Effector memory CD8-positive, alpha-beta T cell (primary cell): ENCODE results near the gene ZNF444.

Experiments
- ATAC-seq: fragments of 150-1000 bp; cut with Tn5 transposase; replicated peaks from 2 replicates; pipeline ENCODE4 v1.10.0; 2021; ENCODE audit warnings: mild to moderate bottlenecking, moderate library complexity
- DNase-seq, 3 experiments: peaks; one replicate each; pipeline ENCODE4 v3.0.0; 2021
- H3K27ac Mint-ChIP-seq, 2 donors: one replicate each; pipeline ENCODE4 v1.8.0; 2022; ENCODE audit warnings: mild to moderate bottlenecking in 2 of 2, mixed read lengths in 2 of 2, moderate library complexity in 2 of 2
- H3K27me3 Mint-ChIP-seq, 2 donors: one replicate each; pipeline ENCODE4 v1.8.0; 2022; ENCODE audit warnings: mixed read lengths in 2 of 2
- H3K36me3 Mint-ChIP-seq: one replicate; pipeline ENCODE4 v1.8.0; 2022; ENCODE audit warnings: mild to moderate bottlenecking, moderate library complexity, mixed read lengths; ENCODE audit not compliant: insufficient read depth
- H3K4me1 Mint-ChIP-seq, 2 donors: one replicate each; pipeline ENCODE4 v1.8.0; 2022; ENCODE audit warnings: low read depth in 2 of 2, mixed read lengths in 2 of 2
- H3K4me3 Mint-ChIP-seq, 2 donors: one replicate each; pipeline ENCODE4 v1.8.0; 2022; ENCODE audit warnings: mild to moderate bottlenecking in 2 of 2, mixed read lengths in 2 of 2, moderate library complexity in 2 of 2
- H3K9me3 Mint-ChIP-seq, 2 donors: one replicate each; pipeline ENCODE4 v1.8.0; 2022; ENCODE audit warnings: mixed read lengths in 2 of 2

Gene ZNF444

DNA sequence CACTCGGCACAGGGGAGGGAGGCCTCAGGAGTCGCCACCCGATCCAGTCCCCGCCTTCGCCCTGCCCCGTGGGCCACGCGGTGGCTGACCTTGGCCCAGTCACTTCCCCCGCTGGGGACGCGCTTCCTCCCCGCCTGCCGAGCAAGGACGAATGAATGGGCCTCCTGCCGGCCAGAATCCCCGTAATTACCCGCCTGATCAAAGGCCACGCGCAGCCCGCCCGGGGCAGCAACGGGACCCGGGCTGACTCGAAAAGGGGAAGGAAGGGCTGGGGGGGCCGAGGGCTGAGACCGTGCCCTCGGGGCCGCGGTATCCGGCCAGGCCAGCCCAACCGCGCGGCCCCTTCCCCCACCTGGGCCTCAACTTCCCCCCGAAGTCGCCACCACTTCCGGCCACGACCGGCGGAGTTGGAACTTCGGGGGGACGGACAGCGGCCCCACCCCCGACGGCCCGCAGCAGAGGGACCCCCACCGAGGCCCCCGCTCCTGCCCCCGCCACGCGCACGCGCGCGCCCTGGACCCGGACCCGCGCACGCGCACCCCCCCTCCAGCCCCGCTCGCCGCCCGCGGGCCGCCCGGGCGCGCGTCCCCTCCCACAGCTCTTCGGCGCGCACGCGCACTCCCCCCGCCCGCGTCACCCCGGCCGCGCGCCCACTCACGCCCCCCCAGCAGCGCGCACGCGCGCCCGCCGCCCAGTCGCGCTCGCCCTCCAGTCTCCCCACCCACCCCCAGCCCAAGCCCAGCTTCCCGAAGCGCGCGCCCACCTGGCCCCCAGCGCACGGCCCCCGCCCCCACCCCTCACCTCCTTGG lies 20.5 kb upstream of the ZNF444 start:
- Mint-ChIP-seq H3K36me3 (peaks cover 26% of the 10 kb centered on the region), H3K27ac (peak overlapping the region; percentile 94 to 98), H3K27me3 (no peaks in the 10 kb centered on the region), H3K4me1 (peaks cover 33 to 35% of the 10 kb centered on the region in 2 donors), H3K4me3 (peak overlapping the region; percentile 95), H3K9me3 (no peaks in the 10 kb centered on the region)
- peak; percentile 73 to 81 (median 76) for DNase-seq
- ATAC-seq, result peak; percentile 33

DNA sequence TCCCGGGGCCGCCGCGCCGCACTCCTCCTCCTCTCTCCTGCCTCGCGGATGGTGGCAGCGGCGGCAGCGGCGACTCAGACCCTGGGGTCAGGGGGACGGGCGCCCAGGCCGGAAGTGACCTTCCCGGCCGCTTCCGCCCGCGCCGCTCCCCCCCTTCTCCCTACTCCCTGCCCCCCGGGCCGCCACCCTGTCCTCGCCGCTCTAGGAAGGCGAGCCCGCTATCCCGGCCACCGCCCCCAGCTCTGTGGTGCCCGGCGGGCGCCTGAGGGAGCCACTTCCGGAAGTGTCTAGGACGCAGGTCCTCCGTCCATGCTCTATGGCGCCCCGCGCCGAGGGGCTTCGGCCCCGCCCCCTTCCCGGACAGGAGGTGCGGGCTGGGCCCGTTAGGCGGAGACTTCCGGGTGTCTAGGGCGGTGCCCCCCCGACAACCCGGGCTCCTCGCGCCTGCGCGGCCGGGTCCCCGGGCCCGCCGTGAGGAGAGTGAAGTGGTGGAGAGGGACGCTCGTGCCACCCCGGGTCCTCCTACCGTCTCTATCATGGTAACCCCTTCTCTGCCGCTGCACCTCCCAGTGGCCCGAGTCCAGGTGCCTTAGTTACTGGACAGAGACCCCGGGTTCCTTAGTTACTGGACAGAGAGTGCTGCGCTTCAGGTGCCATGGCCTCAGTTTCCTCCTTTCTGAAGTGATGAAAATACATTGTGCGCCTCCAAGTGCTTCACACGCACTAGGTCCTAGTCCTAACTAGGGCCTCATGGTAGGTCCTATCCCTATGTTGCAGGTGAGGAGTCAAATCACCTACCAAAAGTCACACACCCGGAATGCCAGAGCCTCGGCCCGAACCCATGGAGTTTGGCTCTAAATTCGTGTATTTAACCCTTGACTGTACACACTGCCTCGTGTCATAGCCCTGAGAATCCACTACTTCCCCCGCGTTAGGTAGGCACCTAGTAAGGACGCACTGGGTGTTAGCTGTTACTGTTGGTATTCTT lies 19.6 kb upstream of the ZNF444 start, which contains the start of gene ZNF787:
Gene ZNF787 (minus strand): TSS at position 116 of the 988 bp plus-strand sequence. CDS start 18,078 bp downstream, outside the sequence.
- peak; percentile 97 to 98 (median 98) for DNase-seq
- Mint-ChIP-seq H3K27me3 (no peaks in the 10 kb centered on the region), H3K36me3 (peaks cover 26% of the 10 kb centered on the region)

DNA sequence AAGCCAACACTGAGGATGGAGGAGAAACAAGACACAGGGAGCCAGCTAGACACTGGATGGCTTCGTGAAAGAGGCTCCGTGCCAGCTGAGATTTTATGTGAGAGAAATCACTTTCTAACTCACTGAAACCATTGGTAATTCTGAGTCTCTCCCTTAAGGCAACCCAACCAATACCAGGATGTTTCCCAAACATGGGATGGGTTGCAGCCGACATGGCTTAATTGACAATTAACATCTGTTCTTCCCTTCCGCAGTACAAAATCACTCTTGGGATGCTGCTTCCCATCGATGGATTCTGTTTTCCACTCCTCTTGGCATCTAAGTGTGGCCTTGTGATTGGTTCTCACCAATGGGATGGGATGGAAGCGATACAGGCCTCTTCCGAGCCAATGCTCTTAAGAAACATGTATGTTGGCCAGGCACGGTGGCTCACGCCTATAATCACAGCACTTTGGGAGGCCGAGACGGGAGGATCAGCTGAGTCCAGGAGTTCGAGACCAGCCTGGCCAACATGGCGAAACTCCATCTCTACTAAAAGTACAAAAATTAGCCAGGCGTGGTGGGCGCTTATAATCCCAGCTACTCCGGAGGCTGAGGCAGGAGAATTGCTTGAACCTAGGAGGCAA lies 17.7 kb upstream of the ZNF444 start:
- no peak overlapping the region for H3K4me3 Mint-ChIP-seq
- H3K9me3 Mint-ChIP-seq, result no peaks in the 10 kb centered on the region
- no peak for DNase-seq

More for the DNA sequence above, 19.6 kb upstream of the ZNF444 start, which contains the start of gene ZNF787:
- H3K9me3 Mint-ChIP-seq, result no peaks in the 10 kb centered on the region
- peak within 1 kb of the TSS; percentile 95 for H3K4me3 Mint-ChIP-seq
- peak; percentile 86 for ATAC-seq
- H3K27ac Mint-ChIP-seq, result peak within 1 kb of the TSS; percentile 94 to 98
- H3K4me1 Mint-ChIP-seq, result peaks cover 32 to 33% of the 10 kb centered on the region in 2 donors

DNA sequence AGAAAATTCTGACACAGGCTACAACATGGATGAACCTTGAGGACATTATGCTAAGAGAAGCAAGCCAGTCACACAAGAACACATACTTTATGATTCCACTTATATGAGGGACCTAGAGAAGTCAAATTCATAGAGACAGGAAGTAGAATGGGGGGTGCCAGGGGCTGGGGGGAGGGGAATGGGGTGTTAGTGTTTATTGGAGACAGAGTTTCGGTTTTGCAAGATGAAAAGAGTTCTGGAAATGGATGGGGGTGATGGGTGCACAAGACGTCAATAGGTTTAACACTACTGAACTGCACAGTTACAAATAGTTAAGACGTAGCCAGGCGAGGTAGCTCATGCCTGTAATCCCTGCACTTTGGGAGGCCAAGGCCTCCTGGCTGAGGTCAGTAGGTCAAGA lies 16.5 kb upstream of the ZNF444 start:
- H3K9me3 Mint-ChIP-seq, result no peaks in the 10 kb centered on the region
- no peak for DNase-seq
- ATAC-seq, result no peak
- peaks cover 13 to 15% of the 10 kb centered on the region in 2 donors for H3K4me1 Mint-ChIP-seq
- no peak overlapping the region for H3K4me3 Mint-ChIP-seq
- no peak overlapping the region for H3K27ac Mint-ChIP-seq
- no peaks in the 10 kb centered on the region for H3K27me3 Mint-ChIP-seq
- peaks cover 17% of the 10 kb centered on the region for H3K36me3 Mint-ChIP-seq

More for the DNA sequence above, 17.7 kb upstream of the ZNF444 start:
- H3K4me1 Mint-ChIP-seq, result peaks cover 22 to 25% of the 10 kb centered on the region in 2 donors
- no peak for ATAC-seq
- no peaks in the 10 kb centered on the region for H3K27me3 Mint-ChIP-seq
- no peak overlapping the region for H3K27ac Mint-ChIP-seq
- H3K36me3 Mint-ChIP-seq, result peaks cover 17% of the 10 kb centered on the region

DNA sequence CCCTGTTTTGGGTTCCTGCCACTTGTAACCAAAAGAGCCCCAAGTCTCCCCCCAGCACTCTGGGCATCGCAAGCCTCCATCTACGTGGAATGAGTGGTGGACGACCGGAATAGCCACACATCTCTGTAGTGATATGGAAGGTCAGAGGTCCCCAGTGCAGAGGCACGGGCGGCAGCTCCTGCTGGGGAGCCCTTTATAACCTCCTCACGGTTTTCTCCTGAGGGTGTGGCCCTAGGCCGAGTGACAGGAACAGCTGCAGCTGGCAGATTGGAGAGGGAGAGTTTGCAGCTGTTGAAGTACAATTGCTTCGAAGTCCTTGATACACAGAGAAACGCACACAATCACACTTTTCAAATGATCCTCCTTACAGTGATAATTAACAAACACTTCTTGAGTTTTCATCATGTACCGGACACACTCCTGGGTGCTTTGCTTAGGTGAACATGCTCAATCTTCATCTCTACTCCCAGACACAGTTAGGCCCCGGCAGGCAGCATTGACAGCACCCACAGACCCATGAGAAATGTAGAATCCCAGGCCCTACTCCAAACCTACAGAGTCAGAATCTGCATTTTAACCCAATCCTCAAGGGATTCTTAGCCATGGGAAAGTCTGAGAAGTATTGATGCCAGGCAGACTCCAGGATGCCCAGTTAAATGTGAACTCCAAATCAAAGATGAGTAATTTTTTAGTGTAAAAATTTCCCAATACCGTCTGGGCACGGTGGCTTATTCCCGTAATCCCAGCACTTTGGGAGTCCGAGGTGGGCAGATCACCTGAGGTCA lies 15.1 kb upstream of the ZNF444 start:
- Mint-ChIP-seq H3K36me3 (peaks cover 11% of the 10 kb centered on the region), H3K27me3 (no peaks in the 10 kb centered on the region), H3K4me1 (peaks cover 7 to 8% of the 10 kb centered on the region in 2 donors), H3K9me3 (no peaks in the 10 kb centered on the region), H3K4me3 (no peak overlapping the region), H3K27ac (peak overlapping the region in 1 of 2 donors; percentile 41)
- ATAC-seq (no peak), DNase-seq (no peak)

DNA sequence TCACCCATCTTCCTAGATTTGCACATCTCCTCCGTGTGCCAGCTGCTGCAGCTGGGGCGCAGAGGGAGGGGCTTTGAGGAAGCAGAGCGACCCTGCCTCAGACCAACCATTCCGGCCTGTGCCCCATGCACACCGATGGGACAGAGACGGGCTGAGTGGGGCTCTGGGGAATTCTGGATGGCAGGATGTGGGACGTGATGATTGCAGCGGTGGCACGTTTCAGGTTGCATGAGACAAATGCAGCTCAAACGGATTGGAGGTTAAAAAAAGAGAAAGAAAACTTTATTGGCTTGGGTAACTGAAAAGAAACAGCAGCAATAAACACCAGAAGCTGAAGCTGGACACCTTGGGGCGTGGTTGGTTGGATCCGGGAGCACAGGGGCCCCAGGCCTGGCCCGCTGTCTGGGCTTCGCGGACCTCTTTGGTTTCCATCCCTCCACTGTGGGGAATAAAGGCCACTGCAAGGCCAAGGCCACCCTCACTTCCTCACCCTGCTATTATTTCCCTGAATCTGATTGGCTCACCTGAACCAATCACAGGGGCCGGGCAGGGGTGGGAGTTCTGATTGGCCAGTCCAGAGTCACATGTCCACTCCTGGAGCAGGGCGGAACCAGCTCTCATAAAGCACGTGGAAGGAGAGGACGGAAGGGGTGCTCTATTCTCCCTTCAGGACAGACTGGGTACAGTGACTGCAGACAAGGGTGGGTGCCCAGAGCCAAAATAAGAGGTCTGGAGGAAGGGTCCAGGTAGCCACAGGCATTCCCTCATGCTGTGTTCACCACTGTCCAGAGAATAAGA lies 13.9 kb upstream of the ZNF444 start:
- Mint-ChIP-seq H3K27ac (no peak overlapping the region), H3K36me3 (no peaks in the 10 kb centered on the region), H3K9me3 (no peaks in the 10 kb centered on the region), H3K4me1 (peaks cover 0 to 2% of the 10 kb centered on the region in 2 donors), H3K27me3 (peaks cover 5 to 9% of the 10 kb centered on the region in 2 donors), H3K4me3 (no peak overlapping the region)
- DNase-seq, result no peak
- ATAC-seq, result no peak

DNA sequence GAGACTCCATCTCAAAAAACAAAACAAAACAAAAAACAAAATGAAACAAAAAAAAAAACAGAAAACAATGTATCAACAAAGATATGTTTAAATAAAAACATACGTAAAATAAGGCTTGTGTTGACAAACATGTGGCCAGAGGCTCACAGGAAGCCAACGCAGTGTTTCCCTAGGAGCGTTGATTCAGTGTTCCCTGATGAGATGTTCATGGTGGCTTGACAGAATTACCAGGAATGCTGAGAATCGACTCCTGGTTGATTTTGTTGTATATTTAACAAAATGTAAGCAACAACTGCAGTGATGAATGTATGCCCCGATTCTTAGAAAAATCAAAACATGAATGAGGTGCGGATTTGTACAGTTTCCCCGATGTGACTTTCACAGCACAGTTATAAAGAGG lies 11.1 kb upstream of the ZNF444 start:
- Mint-ChIP-seq H3K27me3 (peaks cover 5 to 9% of the 10 kb centered on the region in 2 donors), H3K36me3 (no peaks in the 10 kb centered on the region), H3K4me1 (no peaks in the 10 kb centered on the region), H3K27ac (no peak overlapping the region), H3K4me3 (no peak overlapping the region), H3K9me3 (no peaks in the 10 kb centered on the region)
- DNase-seq, result no peak
- no peak for ATAC-seq

DNA sequence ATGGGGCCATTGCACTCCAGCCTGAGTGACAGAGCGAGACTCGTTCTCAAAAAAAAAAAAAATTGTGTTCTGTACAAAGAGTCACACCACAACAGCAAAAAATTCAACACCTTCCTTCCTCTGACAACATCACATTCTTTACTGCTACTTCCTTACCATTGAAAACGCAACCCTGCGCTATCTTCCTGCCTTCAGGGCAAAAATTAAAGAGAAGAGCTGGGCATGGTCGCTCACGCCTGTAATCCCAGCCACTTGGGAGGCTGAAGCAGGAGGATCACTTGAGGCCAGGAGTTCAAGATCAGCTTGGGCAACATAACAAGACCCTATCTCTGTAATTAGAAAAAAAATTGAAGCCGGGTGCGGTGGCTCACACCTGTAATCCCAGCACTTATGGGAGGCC lies 9.4 kb upstream of the ZNF444 start:
- Mint-ChIP-seq H3K9me3 (no peaks in the 10 kb centered on the region), H3K27ac (no peak overlapping the region), H3K4me3 (no peak overlapping the region), H3K36me3 (no peaks in the 10 kb centered on the region), H3K4me1 (no peaks in the 10 kb centered on the region), H3K27me3 (peaks cover 5 to 9% of the 10 kb centered on the region in 2 donors)
- DNase-seq, result no peak
- ATAC-seq, result no peak

DNA sequence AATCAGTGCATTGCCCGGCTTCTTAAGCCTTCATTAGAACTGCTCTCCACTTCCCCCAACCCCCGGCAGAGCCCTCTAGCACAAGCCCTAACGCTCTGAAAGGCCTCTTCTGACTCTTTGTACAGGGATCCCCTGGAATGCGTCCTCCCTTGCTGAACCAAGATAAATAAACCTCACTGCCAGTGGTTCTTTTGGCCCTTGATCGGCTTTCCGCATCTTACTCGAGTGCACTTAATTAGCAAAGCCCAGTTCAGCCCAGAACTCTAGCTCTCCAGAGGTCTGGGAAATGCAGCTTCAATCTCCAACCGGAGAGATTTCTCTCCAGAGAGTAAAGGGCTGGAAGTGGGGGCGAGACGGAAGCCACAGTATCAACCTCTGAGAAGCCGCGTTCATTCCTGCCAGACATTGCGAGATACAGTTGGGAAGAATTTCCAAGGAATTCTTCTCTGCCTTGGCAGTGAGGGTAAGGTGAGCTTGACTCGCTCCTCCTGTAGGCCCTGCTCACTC lies 8.7 kb upstream of the ZNF444 start:
- Mint-ChIP-seq H3K9me3 (no peaks in the 10 kb centered on the region), H3K4me3 (no peak overlapping the region), H3K27ac (no peak overlapping the region), H3K36me3 (no peaks in the 10 kb centered on the region), H3K4me1 (no peaks in the 10 kb centered on the region), H3K27me3 (peaks cover 5 to 9% of the 10 kb centered on the region in 2 donors)
- DNase-seq (no peak), ATAC-seq (no peak)

DNA sequence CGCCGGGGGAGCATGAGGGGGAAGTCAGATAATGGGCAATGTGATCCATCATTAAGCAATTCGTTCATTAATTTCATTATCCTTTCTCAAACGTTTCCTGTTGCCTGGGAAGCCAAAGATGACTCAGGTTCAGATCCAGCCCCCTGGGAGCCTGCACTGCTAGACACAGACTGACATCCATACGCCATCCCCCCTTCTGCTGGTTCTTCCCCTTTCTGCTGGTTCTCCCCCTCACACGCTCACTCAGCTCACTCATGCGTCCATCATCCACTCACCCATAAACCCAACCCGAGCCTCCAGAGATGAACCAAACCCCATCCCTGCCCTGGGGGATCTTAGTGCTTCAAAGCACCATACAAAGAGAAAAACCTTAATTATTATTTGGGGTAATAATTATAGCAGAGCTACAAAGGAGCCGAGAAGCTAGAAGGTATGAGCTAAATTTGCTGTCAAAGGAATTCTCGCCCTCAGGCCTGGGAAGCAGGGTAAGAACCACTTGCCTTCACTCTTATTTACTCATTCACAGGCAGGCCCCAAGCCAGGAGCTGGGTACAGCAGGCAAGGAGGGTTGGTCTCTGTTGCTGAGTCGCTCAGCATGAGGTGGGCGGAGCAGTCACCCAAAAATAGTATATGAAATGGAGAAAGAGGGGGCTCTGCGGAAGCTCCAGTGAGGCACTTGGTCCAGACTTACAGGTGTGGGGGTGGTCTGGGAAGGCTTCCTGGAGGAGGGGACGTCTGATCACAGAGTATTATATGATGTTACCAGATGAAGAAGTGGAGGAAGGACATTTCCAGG lies 7.0 kb upstream of the ZNF444 start:
- ATAC-seq, result peak; percentile 49
- Mint-ChIP-seq H3K4me1 (no peaks in the 10 kb centered on the region), H3K9me3 (no peaks in the 10 kb centered on the region), H3K27me3 (peaks cover 5 to 9% of the 10 kb centered on the region in 2 donors), H3K4me3 (no peak overlapping the region), H3K36me3 (no peaks in the 10 kb centered on the region), H3K27ac (no peak overlapping the region)
- no peak for DNase-seq

DNA sequence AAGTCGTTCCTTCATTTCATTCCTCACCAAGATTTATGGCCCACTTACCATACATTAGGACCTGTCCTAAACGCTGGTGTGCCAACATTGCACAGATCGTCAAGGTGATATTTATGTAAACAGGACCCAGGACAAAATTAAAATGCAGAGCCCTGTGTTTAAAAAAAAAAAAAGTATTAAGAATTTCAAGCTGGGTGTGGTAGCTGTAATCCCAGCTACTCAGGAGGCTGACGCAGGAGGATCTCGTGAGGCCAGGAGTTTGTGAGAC lies 6.5 kb upstream of the ZNF444 start:
- peaks cover 5% of the 10 kb centered on the region for H3K36me3 Mint-ChIP-seq
- ATAC-seq, result no peak

More for the DNA sequence above, 6.5 kb upstream of the ZNF444 start:
- peaks cover 5 to 9% of the 10 kb centered on the region in 2 donors for H3K27me3 Mint-ChIP-seq
- H3K27ac Mint-ChIP-seq, result no peak overlapping the region
- H3K9me3 Mint-ChIP-seq, result no peaks in the 10 kb centered on the region
- DNase-seq, result no peak
- H3K4me3 Mint-ChIP-seq, result no peak overlapping the region
- H3K4me1 Mint-ChIP-seq, result peaks cover 0 to under 1% of the 10 kb centered on the region in 2 donors
